Measurements from ENCODE around the gene MAP3K3. TPM values are rescaled to one million over a fixed set of nuclear protein-coding genes. Genes with fewer than 3 reads are reported as not detected.

Gene MAP3K3
- total and polyA plus RNA-seq, 7 experiments from 2014 or later = 29.4 to 105 (median 81.0) TPM

- POLR2A ChIA-PET = interaction anchor here (1.1 kb wide), 1 partner anchor 14 kb away, joined by 3 read pairs; no protein-coding TSS in a partner anchor
- CTCF ChIA-PET = no interaction called here
- H3K27ac ChIP-seq (ENCODE audit: low read depth, low read length) = no peak overlapping the region
- DNase-seq = no peak
- H3K36me3 ChIP-seq (ENCODE audit: control insufficient read depth in 2 of 3, insufficient read depth in 3 of 3, low read length in 3 of 3) = peaks cover 19 to 76% (median 24%) of the 10 kb centered on the region in 3 experiments
- no peaks in the 10 kb centered on the region for H3K9me3 Mint-ChIP-seq
- ATAC-seq = no peak
- H3K27me3 Mint-ChIP-seq = no peaks in the 10 kb centered on the region
- H3K4me1 Mint-ChIP-seq = peaks cover 11 to 19% (median 13%) of the 10 kb centered on the region in 7 donors
- H3K27me3 ChIP-seq (ENCODE audit: control insufficient read depth in 2 of 2, insufficient read depth in 2 of 2, low read length in 2 of 2) = no peaks in the 10 kb centered on the region
- H3K9me3 ChIP-seq (ENCODE audit: control insufficient read depth in 2 of 3, low read length in 3 of 3) = no peaks in the 10 kb centered on the region
- peaks cover 0 to 10% of the 10 kb centered on the region in 2 donors for H3K4me1 ChIP-seq (ENCODE audit: control insufficient read depth in 2 of 2, insufficient read depth in 2 of 2, low read length in 2 of 2)
- H3K36me3 Mint-ChIP-seq = peaks cover 8 to 61% (median 30%) of the 10 kb centered on the region in 5 donors
- H3K4me3 Mint-ChIP-seq = no peak overlapping the region
- intact Hi-C loops (cut with micrococcal nuclease) = no loop called here
- no peak overlapping the region for H3K4me3 ChIP-seq (ENCODE audit: low read length)
- peak overlapping the region in 2 of 9 donors; percentile 58 to 72 for H3K27ac Mint-ChIP-seq
Observed at GRCh38 chr17:63588797-63589196, 33.4 kb upstream of the MAP3K3 start.

GRCh38 chr17:63589646-63590045, 32.6 kb upstream of the MAP3K3 start:
- ChIA-PET POLR2A (interaction anchor here (0.6 kb wide), 1 partner anchor 933 kb away, joined by 3 read pairs; no protein-coding TSS in a partner anchor), CTCF (interaction anchor here (0.6 kb wide), 1 partner anchor 105 kb away, joined by 5 read pairs; no protein-coding TSS in a partner anchor)
- intact Hi-C loops (cut with micrococcal nuclease) = no loop called here
- Histone ChIP-seq H3K36me3 (ENCODE audit: control insufficient read depth in 2 of 3, insufficient read depth in 3 of 3, low read length in 3 of 3) (peaks cover 19 to 73% (median 21%) of the 10 kb centered on the region in 3 experiments), H3K27ac (ENCODE audit: low read depth, low read length) (no peak overlapping the region), H3K27me3 (ENCODE audit: control insufficient read depth in 2 of 2, insufficient read depth in 2 of 2, low read length in 2 of 2) (no peaks in the 10 kb centered on the region), H3K4me3 (ENCODE audit: low read length) (no peak overlapping the region), H3K9me3 (ENCODE audit: control insufficient read depth in 2 of 3, low read length in 3 of 3) (no peaks in the 10 kb centered on the region), H3K4me1 (ENCODE audit: control insufficient read depth in 2 of 2, insufficient read depth in 2 of 2, low read length in 2 of 2) (peaks cover 0 to 10% of the 10 kb centered on the region in 2 donors)
- Mint-ChIP-seq H3K36me3 (peaks cover 8 to 60% (median 27%) of the 10 kb centered on the region in 5 donors), H3K4me1 (peaks cover 10 to 14% (median 11%) of the 10 kb centered on the region in 7 donors), H3K4me3 (no peak overlapping the region), H3K27ac (peak overlapping the region in 6 of 9 donors; percentile 35 to 71 (median 58)), H3K9me3 (no peaks in the 10 kb centered on the region), H3K27me3 (no peaks in the 10 kb centered on the region)
- no peak for DNase-seq
- ATAC-seq = no peak

- CTCF ChIA-PET = no interaction called here
Observed at GRCh38 chr17:63592797-63593196, 29.4 kb upstream of the MAP3K3 start.

GRCh38 chr17:63595132-63595531, 27.1 kb upstream of the MAP3K3 start:
- no peaks in the 10 kb centered on the region for H3K27me3 ChIP-seq (ENCODE audit: control insufficient read depth in 2 of 2, insufficient read depth in 2 of 2, low read length in 2 of 2)
- H3K4me1 Mint-ChIP-seq = peaks cover 2 to 18% (median 10%) of the 10 kb centered on the region in 7 donors
- ChIA-PET CTCF (no interaction called here), POLR2A (no interaction called here)
- no peak overlapping the region for H3K4me3 ChIP-seq (ENCODE audit: low read length)
- H3K36me3 ChIP-seq (ENCODE audit: control insufficient read depth in 2 of 3, insufficient read depth in 3 of 3, low read length in 3 of 3) = peaks cover 4 to 29% (median 11%) of the 10 kb centered on the region in 3 experiments
- ATAC-seq = no peak
- no peak overlapping the region for H3K27ac ChIP-seq (ENCODE audit: low read depth, low read length)
- no peak for DNase-seq
- peaks cover 2 to 27% of the 10 kb centered on the region in 2 donors for H3K4me1 ChIP-seq (ENCODE audit: control insufficient read depth in 2 of 2, insufficient read depth in 2 of 2, low read length in 2 of 2)
- H3K9me3 ChIP-seq (ENCODE audit: control insufficient read depth in 2 of 3, low read length in 3 of 3) = no peaks in the 10 kb centered on the region
- H3K4me3 Mint-ChIP-seq = no peak overlapping the region
- H3K9me3 Mint-ChIP-seq = peaks cover 0 to 2% (median 0%) of the 10 kb centered on the region in 11 donors
- intact Hi-C loops (cut with micrococcal nuclease) = no loop called here
- H3K36me3 Mint-ChIP-seq = peaks cover 0 to 28% (median 15%) of the 10 kb centered on the region in 5 donors
- no peaks in the 10 kb centered on the region for H3K27me3 Mint-ChIP-seq
- H3K27ac Mint-ChIP-seq = peak overlapping the region in 3 of 9 donors; percentile 48 to 71 (median 53)

More at GRCh38 chr17:63592797-63593196, 29.4 kb upstream of the MAP3K3 start:
- POLR2A ChIA-PET = interaction anchor here (0.6 to 1.1 kb wide), 3 partner anchors 113 to 149 kb away, joined by 3 to 4 read pairs (median 3); partner anchors contain the start of gene STRADA
- peaks cover 0 to 10% (median 3%) of the 10 kb centered on the region in 7 donors for H3K4me1 Mint-ChIP-seq
- Histone ChIP-seq H3K4me1 (ENCODE audit: control insufficient read depth in 2 of 2, insufficient read depth in 2 of 2, low read length in 2 of 2) (peaks cover 0 to 13% of the 10 kb centered on the region in 2 donors), H3K36me3 (ENCODE audit: control insufficient read depth in 2 of 3, insufficient read depth in 3 of 3, low read length in 3 of 3) (peaks cover 17 to 48% (median 19%) of the 10 kb centered on the region in 3 experiments), H3K27me3 (ENCODE audit: control insufficient read depth in 2 of 2, insufficient read depth in 2 of 2, low read length in 2 of 2) (no peaks in the 10 kb centered on the region), H3K9me3 (ENCODE audit: control insufficient read depth in 2 of 3, low read length in 3 of 3) (no peaks in the 10 kb centered on the region), H3K4me3 (ENCODE audit: low read length) (no peak overlapping the region), H3K27ac (ENCODE audit: low read depth, low read length) (no peak overlapping the region)
- no peaks in the 10 kb centered on the region for H3K27me3 Mint-ChIP-seq
- H3K9me3 Mint-ChIP-seq = no peaks in the 10 kb centered on the region
- H3K36me3 Mint-ChIP-seq = peaks cover 8 to 46% (median 21%) of the 10 kb centered on the region in 5 donors
- ATAC-seq = no peak
- H3K27ac Mint-ChIP-seq = peak overlapping the region in 1 of 9 donors; percentile 63
- DNase-seq = no peak
- intact Hi-C loops (cut with micrococcal nuclease) = no loop called here
- no peak overlapping the region for H3K4me3 Mint-ChIP-seq

GRCh38 chr17:63596856-63597586, 25.2 kb upstream of the MAP3K3 start:
- H3K36me3 Mint-ChIP-seq = peaks cover 0 to 12% (median 5%) of the 10 kb centered on the region in 5 donors
- H3K27me3 Mint-ChIP-seq = no peaks in the 10 kb centered on the region
- POLR2A ChIA-PET = no interaction called here
- H3K9me3 Mint-ChIP-seq = peaks cover 0 to 2% (median 0%) of the 10 kb centered on the region in 11 donors
- peaks cover 13 to 31% (median 23%) of the 10 kb centered on the region in 7 donors for H3K4me1 Mint-ChIP-seq
- Histone ChIP-seq H3K4me1 (ENCODE audit: control insufficient read depth in 2 of 2, insufficient read depth in 2 of 2, low read length in 2 of 2) (peaks cover 16 to 34% of the 10 kb centered on the region in 2 donors), H3K27me3 (ENCODE audit: control insufficient read depth in 2 of 2, insufficient read depth in 2 of 2, low read length in 2 of 2) (no peaks in the 10 kb centered on the region), H3K27ac (ENCODE audit: low read depth, low read length) (no peak overlapping the region), H3K4me3 (ENCODE audit: low read length) (no peak overlapping the region), H3K36me3 (ENCODE audit: control insufficient read depth in 2 of 3, insufficient read depth in 3 of 3, low read length in 3 of 3) (peaks cover 0 to 13% (median 0%) of the 10 kb centered on the region in 3 experiments), H3K9me3 (ENCODE audit: control insufficient read depth in 2 of 3, low read length in 3 of 3) (no peaks in the 10 kb centered on the region)
- CTCF ChIA-PET = no interaction called here
- peak; percentile 32 for ATAC-seq
- no peak overlapping the region for H3K4me3 Mint-ChIP-seq
- H3K27ac Mint-ChIP-seq = peak overlapping the region in 2 of 9 donors; percentile 25 to 34
- intact Hi-C loops (cut with micrococcal nuclease) = no loop called here
- no peak for DNase-seq

GRCh38 chr17:63598281-63598680, 23.9 kb upstream of the MAP3K3 start:
- ATAC-seq (peak; percentile 28), DNase-seq (no peak)
- peaks cover 0 to 5% (median 3%) of the 10 kb centered on the region in 5 donors for H3K36me3 Mint-ChIP-seq
- peaks cover 0 to 2% (median 0%) of the 10 kb centered on the region in 11 donors for H3K9me3 Mint-ChIP-seq
- H3K4me1 ChIP-seq (ENCODE audit: control insufficient read depth in 2 of 2, insufficient read depth in 2 of 2, low read length in 2 of 2) = peaks cover 17 to 34% of the 10 kb centered on the region in 2 donors
- ChIA-PET CTCF (interaction anchor here (0.6 kb wide), 1 partner anchor 44 kb away, joined by 7 read pairs; no protein-coding TSS in a partner anchor), POLR2A (interaction anchor here (0.6 kb wide), 1 partner anchor 151 kb away, joined by 3 read pairs; no protein-coding TSS in a partner anchor)
- peak overlapping the region in 2 of 10 donors; percentile 5 to 51 for H3K4me3 Mint-ChIP-seq
- H3K27ac ChIP-seq (ENCODE audit: low read depth, low read length) = no peak overlapping the region
- H3K4me1 Mint-ChIP-seq = peaks cover 13 to 35% (median 25%) of the 10 kb centered on the region in 7 donors
- H3K9me3 ChIP-seq (ENCODE audit: control insufficient read depth in 2 of 3, low read length in 3 of 3) = no peaks in the 10 kb centered on the region
- no peak overlapping the region for H3K4me3 ChIP-seq (ENCODE audit: low read length)
- no peaks in the 10 kb centered on the region for H3K27me3 ChIP-seq (ENCODE audit: control insufficient read depth in 2 of 2, insufficient read depth in 2 of 2, low read length in 2 of 2)
- intact Hi-C loops (cut with micrococcal nuclease) = no loop called here
- H3K27ac Mint-ChIP-seq = peak overlapping the region in 2 of 9 donors; percentile 47 to 66
- H3K36me3 ChIP-seq (ENCODE audit: control insufficient read depth in 2 of 3, insufficient read depth in 3 of 3, low read length in 3 of 3) = peaks cover 0 to 6% (median 0%) of the 10 kb centered on the region in 3 experiments
- no peaks in the 10 kb centered on the region for H3K27me3 Mint-ChIP-seq
